Measurements from ENCODE around the gene COL4A4.

DNA sequence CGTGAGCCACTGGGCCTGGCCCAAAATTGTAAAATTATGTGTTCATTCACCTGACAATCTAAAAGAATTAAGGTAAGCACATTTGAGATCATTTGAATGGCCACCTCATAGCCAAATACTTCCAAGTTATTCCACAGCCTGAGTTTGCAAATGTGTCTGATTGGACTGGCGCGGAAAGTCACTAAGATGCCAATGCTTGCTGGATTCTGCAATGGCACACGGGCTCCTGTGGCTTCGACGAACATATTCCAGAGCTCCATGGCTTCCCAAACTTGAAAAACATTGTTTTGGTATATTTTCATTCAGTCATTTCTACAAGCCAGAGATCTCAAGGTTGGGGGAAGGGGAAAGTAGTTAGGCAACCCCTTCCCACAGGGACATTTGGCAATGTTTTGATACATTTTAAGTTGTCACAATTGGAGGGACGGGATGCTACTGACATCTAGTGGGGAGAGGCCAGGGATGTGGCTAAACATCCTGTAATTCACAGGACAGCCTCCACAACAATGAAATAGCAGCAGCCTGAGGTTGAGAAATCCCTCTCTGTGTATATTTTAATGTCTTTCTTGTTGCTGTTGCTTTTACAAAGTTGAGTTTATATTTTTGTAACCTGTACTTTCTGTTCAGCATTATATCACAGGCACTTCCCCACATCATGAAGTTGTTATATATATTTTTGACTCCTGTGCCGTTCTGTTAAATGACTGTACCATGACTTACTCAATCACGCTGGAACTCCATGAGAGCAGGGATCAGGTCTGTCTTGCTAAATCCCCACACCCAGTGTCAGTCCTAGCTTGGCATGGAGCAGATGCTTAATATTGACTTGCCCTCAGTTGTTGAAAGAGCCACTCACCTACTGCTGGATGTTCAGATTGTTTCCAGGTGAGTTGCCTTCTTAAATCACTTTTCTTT, 56.9 kb downstream of the COL4A4 start:
- TF ChIP-seq, protein P1, sequence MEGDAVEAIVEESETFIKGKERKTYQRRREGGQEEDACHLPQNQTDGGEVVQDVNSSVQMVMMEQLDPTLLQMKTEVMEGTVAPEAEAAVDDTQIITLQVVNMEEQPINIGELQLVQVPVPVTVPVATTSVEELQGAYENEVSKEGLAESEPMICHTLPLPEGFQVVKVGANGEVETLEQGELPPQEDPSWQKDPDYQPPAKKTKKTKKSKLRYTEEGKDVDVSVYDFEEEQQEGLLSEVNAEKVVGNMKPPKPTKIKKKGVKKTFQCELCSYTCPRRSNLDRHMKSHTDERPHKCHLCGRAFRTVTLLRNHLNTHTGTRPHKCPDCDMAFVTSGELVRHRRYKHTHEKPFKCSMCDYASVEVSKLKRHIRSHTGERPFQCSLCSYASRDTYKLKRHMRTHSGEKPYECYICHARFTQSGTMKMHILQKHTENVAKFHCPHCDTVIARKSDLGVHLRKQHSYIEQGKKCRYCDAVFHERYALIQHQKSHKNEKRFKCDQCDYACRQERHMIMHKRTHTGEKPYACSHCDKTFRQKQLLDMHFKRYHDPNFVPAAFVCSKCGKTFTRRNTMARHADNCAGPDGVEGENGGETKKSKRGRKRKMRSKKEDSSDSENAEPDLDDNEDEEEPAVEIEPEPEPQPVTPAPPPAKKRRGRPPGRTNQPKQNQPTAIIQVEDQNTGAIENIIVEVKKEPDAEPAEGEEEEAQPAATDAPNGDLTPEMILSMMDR (IDR thresholded peaks at IDR 0.05; ENCODE audit: borderline replicate concordance, extremely low read depth, low read length, poor library complexity, severe bottlenecking), result peak; percentile 84
- TF ChIP-seq EZH2 (IDR thresholded peaks at IDR 0.05; ENCODE audit: borderline replicate concordance, low read depth, low read length, severe bottlenecking), result no peak

Measured in DND-41 (cell line).